ENCODE data around the gene EEF2K. TPM values are rescaled to one million over a fixed set of nuclear protein-coding genes. Genes with fewer than 3 reads are reported as not detected.
A peak's percentile ranks its signal among the peaks of the same experiment; 100 is the strongest.
"Not testable (repeated sequence)": the region's sequence is repeated elsewhere in the genome, so short reads cannot be mapped to it uniquely, and the experiment has no call there.

The EEF2K gene
- total and polyA plus RNA-seq, 2 donors: 26.6 to 37.2 TPM

GRCh38 chr16:22194707-22195444 lies 11.2 kb upstream of the EEF2K start:
- Histone ChIP-seq H3K4me3 (ENCODE audit: low read depth, low read length) (no peak overlapping the region), H3K36me3 (ENCODE audit: insufficient read depth) (no peaks in the 10 kb centered on the region), H3K4me1 (ENCODE audit: insufficient read depth) (no peaks in the 10 kb centered on the region), H3K27ac (ENCODE audit: low read depth) (no peak overlapping the region)
- 81% methylated on average over 9 of the region's 9 CpGs for WGBS
- DNase-seq (ENCODE audit: extremely low spot score): no peak

GRCh38 chr16:22195445-22195694 lies 10.7 kb upstream of the EEF2K start:
- no peaks in the 10 kb centered on the region for H3K36me3 ChIP-seq (ENCODE audit: insufficient read depth)
- no peak overlapping the region for H3K27ac ChIP-seq (ENCODE audit: low read depth)
- H3K4me1 ChIP-seq (ENCODE audit: insufficient read depth): no peaks in the 10 kb centered on the region
- DNase-seq (ENCODE audit: extremely low spot score): no peak
- no peak overlapping the region for H3K4me3 ChIP-seq (ENCODE audit: low read depth, low read length)

- DNase-seq (ENCODE audit: extremely low spot score): peak; percentile 92
- peak overlapping the region; percentile 30 for H3K4me3 ChIP-seq (ENCODE audit: low read depth, low read length)
- H3K4me1 ChIP-seq (ENCODE audit: insufficient read depth): no peaks in the 10 kb centered on the region
- 2% methylated on average over 39 of the region's 39 CpGs for WGBS
- H3K27ac ChIP-seq (ENCODE audit: low read depth): no peak overlapping the region
- H3K36me3 ChIP-seq (ENCODE audit: insufficient read depth): no peaks in the 10 kb centered on the region
Measured at GRCh38 chr16:22195695-22196558, 10.2 kb upstream of the EEF2K start.

GRCh38 chr16:22196559-22197168 lies 9.4 kb upstream of the EEF2K start:
- WGBS: 39% methylated on average over 20 of the region's 20 CpGs
- not testable (repeated sequence) for H3K27ac ChIP-seq (ENCODE audit: low read depth); H3K36me3 ChIP-seq (ENCODE audit: insufficient read depth); H3K4me3 ChIP-seq (ENCODE audit: low read depth, low read length); DNase-seq (ENCODE audit: extremely low spot score); H3K4me1 ChIP-seq (ENCODE audit: insufficient read depth)

GRCh38 chr16:22198547-22199293 lies 7.4 kb upstream of the EEF2K start:
- H3K4me1 ChIP-seq (ENCODE audit: insufficient read depth): no peaks in the 10 kb centered on the region
- H3K36me3 ChIP-seq (ENCODE audit: insufficient read depth): no peaks in the 10 kb centered on the region
- H3K4me3 ChIP-seq (ENCODE audit: low read depth, low read length): no peak overlapping the region
- DNase-seq (ENCODE audit: extremely low spot score): no peak
- no peak overlapping the region for H3K27ac ChIP-seq (ENCODE audit: low read depth)
- WGBS: 80% methylated on average over 7 of the region's 7 CpGs

GRCh38 chr16:22202261-22202637 lies 3.8 kb upstream of the EEF2K start:
- no peak for DNase-seq (ENCODE audit: extremely low spot score)
- Histone ChIP-seq H3K36me3 (ENCODE audit: insufficient read depth) (no peaks in the 10 kb centered on the region), H3K4me3 (ENCODE audit: low read depth, low read length) (no peak overlapping the region), H3K4me1 (ENCODE audit: insufficient read depth) (no peaks in the 10 kb centered on the region), H3K27ac (ENCODE audit: low read depth) (no peak overlapping the region)
- whole genome bisulfite sequencing: 93% methylated on average over 6 of the region's 6 CpGs

- no peak overlapping the region for H3K27ac ChIP-seq (ENCODE audit: low read depth)
- no peak for DNase-seq (ENCODE audit: extremely low spot score)
- WGBS: 90% methylated on average over 5 of the region's 5 CpGs
- H3K36me3 ChIP-seq (ENCODE audit: insufficient read depth): no peaks in the 10 kb centered on the region
- no peaks in the 10 kb centered on the region for H3K4me1 ChIP-seq (ENCODE audit: insufficient read depth)
- H3K4me3 ChIP-seq (ENCODE audit: low read depth, low read length): no peak overlapping the region
Measured at GRCh38 chr16:22203091-22203490, 3.0 kb upstream of the EEF2K start.

- no peak overlapping the region for H3K4me3 ChIP-seq (ENCODE audit: low read depth, low read length)
- H3K4me1 ChIP-seq (ENCODE audit: insufficient read depth): no peaks in the 10 kb centered on the region
- H3K36me3 ChIP-seq (ENCODE audit: insufficient read depth): no peaks in the 10 kb centered on the region
- 93% methylated on average over 2 of the region's 2 CpGs for WGBS
- no peak for DNase-seq (ENCODE audit: extremely low spot score)
- no peak overlapping the region for H3K27ac ChIP-seq (ENCODE audit: low read depth)
Measured at GRCh38 chr16:22204091-22204655, 1.9 kb upstream of the EEF2K start.

- Histone ChIP-seq H3K4me1 (ENCODE audit: insufficient read depth) (no peaks in the 10 kb centered on the region), H3K36me3 (ENCODE audit: insufficient read depth) (no peaks in the 10 kb centered on the region), H3K27ac (ENCODE audit: low read depth) (peak overlapping the region; percentile 48), H3K4me3 (ENCODE audit: low read depth, low read length) (peak overlapping the region; percentile 77)
- WGBS: 7% methylated on average over 11 of the region's 11 CpGs
- no peak for DNase-seq (ENCODE audit: extremely low spot score)
Measured at GRCh38 chr16:22205577-22206012, 483 bp upstream of the EEF2K start.

- no peak for DNase-seq (ENCODE audit: extremely low spot score)
- WGBS: 6% methylated on average over 35 of the region's 35 CpGs
- H3K27ac ChIP-seq (ENCODE audit: low read depth): peak overlapping the region; percentile 81
- H3K4me1 ChIP-seq (ENCODE audit: insufficient read depth): no peaks in the 10 kb centered on the region
- H3K36me3 ChIP-seq (ENCODE audit: insufficient read depth): no peaks in the 10 kb centered on the region
- peak overlapping the region; percentile 77 for H3K4me3 ChIP-seq (ENCODE audit: low read depth, low read length)
Measured at GRCh38 chr16:22206842-22207714, 1.0 kb downstream of the EEF2K start.

GRCh38 chr16:22207715-22208360 lies 1.8 kb downstream of the EEF2K start:
- WGBS: 62% methylated on average over 10 of the region's 10 CpGs
- Histone ChIP-seq H3K4me3 (ENCODE audit: low read depth, low read length) (peak overlapping the region; percentile 77), H3K36me3 (ENCODE audit: insufficient read depth) (no peaks in the 10 kb centered on the region), H3K4me1 (ENCODE audit: insufficient read depth) (no peaks in the 10 kb centered on the region), H3K27ac (ENCODE audit: low read depth) (no peak overlapping the region)
- DNase-seq (ENCODE audit: extremely low spot score): no peak

- H3K27ac ChIP-seq (ENCODE audit: low read depth): no peak overlapping the region
- 92% methylated on average over 6 of the region's 6 CpGs for WGBS
- H3K36me3 ChIP-seq (ENCODE audit: insufficient read depth): no peaks in the 10 kb centered on the region
- DNase-seq (ENCODE audit: extremely low spot score): no peak
- H3K4me1 ChIP-seq (ENCODE audit: insufficient read depth): peaks cover 2% of the 10 kb centered on the region
- no peak overlapping the region for H3K4me3 ChIP-seq (ENCODE audit: low read depth, low read length)
Measured at GRCh38 chr16:22210285-22210684, 4.2 kb downstream of the EEF2K start.

Data from urinary bladder (tissue), 4 donors.